Skin of body (tissue), 2 donors: ENCODE measurements around the gene ELSPBP1. TPM values are rescaled to one million over a fixed set of nuclear protein-coding genes. Genes with fewer than 3 reads are reported as not detected.
"Not testable (repeated sequence)": the region's sequence is repeated elsewhere in the genome, so short reads cannot be mapped to it uniquely, and the experiment has no call there.

Source experiments
- DNase-seq: peaks from one replicate; lab custom pipeline; 2025; lab: John Stamatoyannopoulos, UW
- total RNA-seq: library from RNA; depleted of rRNA; stranded (reverse); fragments of >200 nt; gene quantifications from one replicate; pipeline ENCODE4 v1.2.3, GENCODE V29; 2014

ELSPBP1 gene
- not detected for total RNA-seq

DNA sequence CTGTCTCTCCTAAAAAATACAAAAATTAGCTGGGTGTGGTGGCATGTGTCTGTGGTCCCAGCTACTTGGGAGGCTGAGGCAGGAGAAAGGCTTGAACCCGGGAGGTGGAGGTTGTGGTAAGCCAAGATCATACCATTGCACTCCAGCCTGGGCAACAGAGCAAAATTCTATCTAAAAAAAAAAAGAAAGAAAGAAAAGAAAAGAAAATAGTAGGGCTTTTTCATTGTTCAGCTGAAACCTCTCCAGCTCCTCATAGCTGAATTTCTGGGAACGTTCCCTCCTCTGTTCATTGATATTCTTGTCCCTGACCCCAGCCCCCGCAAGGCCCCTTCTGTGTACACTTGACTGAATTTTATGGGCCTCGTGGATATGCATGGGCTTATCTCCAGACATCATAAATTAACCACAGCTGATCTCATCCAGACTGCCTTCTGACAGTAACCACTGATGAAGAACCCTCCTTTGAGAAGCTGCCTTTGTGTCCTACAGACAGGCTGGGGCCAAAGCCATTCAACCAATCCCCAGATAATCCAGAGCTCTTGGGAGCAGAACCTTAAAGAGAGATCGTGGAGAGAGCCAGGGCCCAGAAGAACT, at the start of gene ELSPBP1:
Gene ELSPBP1, plus strand, starts transcription at position 424 of the 594 bp plus-strand sequence. CDS start 14,036 bp downstream, outside the sequence.
- no peak for DNase-seq

DNA sequence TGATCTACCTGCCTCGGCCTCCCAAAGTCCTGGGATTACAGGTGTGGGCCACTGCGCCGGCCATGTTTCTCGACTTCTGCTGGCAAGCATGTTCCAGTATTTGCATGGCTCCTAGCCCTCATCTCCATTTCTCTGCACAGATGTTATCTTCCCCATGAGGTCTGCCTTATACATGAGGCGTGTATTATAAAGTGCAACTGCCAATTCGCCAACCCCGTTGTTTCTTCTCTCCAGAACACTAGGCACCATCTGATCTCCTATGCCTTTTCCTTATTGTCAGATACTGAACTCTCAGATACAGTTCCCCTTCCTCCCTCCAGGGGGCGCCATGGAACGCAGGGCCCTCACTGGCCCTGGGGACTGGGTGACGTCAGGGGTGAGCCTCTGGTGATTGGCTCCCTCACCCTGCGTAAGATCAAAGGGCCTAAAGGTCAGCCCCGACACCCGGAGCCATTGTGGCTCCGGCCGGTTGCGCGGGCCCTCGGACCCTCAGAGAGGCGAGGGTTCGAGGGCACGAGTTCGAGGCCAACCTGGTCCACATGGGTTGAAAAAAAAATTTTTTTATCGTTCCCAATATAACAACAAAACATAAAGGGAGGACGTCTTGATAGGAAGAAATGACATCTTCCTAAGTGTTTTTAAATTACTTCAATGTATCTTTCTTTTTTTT, 44.4 kb upstream of the ELSPBP1 start:
- DNase-seq = not testable (repeated sequence)

DNA sequence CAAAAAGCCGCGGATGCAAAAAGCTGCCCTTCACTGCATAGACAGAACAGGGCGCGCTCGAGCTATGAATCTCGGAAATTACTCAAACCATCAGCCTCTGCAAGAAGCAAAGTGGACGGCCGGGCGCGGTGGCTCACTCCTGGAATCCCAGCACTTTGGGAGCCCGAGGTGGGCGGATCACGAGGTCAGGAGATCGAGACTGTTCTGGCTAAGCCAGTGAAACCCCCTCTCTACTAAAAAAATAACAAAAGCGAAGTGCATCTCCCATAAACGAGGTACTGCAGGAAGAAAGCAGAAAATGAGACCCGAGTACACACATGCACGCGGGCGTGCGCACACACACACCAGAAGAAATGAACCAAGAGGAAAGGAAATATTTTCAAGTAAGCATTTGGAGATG, 42.3 kb upstream of the ELSPBP1 start:
- not testable (repeated sequence) for DNase-seq

DNA sequence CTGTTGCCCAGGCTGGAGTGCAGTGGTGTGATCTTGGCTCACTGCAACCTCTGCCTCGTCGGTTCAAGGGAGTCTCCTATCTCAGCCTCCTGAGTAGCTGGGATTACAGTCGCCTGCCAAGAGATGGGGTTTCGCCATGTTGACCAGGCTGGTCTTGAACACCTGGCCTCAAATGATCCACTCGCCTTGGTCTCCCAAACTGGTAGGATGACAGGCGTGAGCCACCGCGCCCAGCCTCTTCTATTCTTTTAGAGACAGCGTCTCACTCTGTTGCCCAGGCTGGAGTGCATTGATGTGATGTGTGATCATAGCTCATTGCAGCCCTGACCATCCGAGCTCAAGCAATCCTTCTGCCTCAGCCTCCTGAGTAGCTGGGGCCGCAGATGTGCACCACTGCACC, 38.5 kb upstream of the ELSPBP1 start:
- not testable (repeated sequence) for DNase-seq

GRCh38 chr19:47973529-47973928, 20.9 kb upstream of the ELSPBP1 start:
- no peak for DNase-seq

DNA sequence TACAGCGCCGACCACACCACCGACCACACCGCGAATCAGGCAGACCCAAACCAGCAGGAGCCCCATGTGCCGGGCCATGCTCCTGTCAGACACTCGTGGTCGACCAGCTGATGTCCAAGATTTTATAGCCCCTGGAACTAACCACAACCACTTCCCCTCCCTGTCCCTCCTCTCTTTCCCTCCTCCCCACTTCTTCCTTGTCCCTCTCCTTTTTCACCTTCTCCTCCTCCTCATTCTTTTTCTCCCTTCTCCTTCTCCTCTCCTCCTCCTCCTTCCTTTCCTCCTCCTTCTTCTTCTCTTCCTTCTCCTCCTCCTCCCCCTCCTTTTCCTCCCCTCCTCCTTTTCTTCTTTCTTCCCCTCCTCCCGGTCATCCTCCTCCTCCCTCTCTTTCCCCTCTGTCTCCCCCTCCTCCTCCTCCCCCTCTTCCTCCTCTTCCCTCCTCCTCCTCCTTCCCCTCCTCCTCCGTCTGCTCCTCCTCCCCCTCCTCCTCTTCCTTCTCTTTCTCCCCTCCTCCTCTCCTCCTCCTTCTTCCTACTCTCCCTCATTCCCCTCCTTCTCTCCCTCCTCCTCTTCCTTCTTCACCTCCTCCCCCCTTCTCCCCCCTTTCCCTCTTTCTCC, 3.1 kb upstream of the ELSPBP1 start:
- DNase-seq = no peak

- DNase-seq = no peak
Measured at GRCh38 chr19:47992070-47992469, 2.4 kb upstream of the ELSPBP1 start, which contains the start of gene BSPH1. Gene BSPH1, minus strand, starts transcription at chr19:47992170. Its CDS starts 89 bp downstream, at chr19:47992081.

GRCh38 chr19:47996230-47996727, 1.8 kb downstream of the ELSPBP1 start:
- no peak for DNase-seq

GRCh38 chr19:47998800-47999199, 4.4 kb downstream of the ELSPBP1 start:
- no peak for DNase-seq

- DNase-seq = no peak
Measured at GRCh38 chr19:48000846-48001245, 6.4 kb downstream of the ELSPBP1 start.

- DNase-seq = no peak
Measured at GRCh38 chr19:48004236-48004635, 9.8 kb downstream of the ELSPBP1 start.

DNA sequence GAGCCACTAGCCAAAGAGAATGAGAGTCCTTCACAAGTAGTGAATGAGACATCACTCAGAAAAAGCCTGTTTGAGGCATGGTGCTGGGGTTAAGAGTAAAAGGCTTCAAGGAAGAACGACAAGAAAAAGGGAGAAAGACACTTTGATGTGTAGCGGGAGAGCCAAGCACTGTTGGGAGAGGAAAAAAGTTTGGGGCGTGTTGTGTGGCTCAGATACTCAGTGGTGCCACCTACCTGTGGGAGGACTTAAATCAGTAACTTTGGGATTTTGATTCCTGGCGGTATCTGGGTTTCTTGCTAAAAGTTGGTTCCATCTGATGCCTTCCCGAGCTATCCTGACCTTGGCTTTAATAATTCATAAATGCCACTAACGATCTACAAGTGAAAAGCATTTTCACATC, 12.3 kb downstream of the ELSPBP1 start:
- DNase-seq = no peak

DNA sequence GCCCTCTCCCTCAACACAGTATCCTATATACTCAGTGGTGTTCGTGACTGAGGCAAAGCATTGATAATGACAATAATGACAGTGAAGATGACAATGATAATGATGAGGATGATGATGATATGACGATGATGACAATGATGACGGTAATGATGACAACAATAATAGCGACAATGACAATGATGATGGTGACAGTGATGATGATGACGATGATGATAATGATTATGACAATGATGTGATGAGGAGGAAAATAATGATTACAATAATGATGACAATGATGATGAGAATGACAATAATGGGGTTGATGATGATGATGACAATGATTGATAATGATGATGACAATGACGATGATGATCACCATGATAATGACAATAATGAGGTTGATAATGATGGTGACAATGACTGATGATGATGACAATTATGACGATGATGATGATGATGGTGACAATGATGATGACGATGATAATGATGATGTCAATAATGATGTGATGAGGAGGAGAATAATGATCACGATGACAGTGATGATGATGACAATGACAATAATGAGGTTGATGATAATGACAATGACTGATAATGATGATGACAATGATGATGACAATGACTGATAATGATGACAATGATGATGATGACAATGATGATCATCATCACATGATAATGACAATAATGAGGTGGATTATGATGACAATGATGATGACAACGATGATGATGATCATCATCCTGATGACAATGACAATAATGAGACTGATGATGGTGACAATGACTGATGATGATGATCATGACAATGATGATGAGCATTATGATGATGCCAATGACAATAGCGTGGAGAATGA, 16.7 kb downstream of the ELSPBP1 start:
- DNase-seq = no peak

DNA sequence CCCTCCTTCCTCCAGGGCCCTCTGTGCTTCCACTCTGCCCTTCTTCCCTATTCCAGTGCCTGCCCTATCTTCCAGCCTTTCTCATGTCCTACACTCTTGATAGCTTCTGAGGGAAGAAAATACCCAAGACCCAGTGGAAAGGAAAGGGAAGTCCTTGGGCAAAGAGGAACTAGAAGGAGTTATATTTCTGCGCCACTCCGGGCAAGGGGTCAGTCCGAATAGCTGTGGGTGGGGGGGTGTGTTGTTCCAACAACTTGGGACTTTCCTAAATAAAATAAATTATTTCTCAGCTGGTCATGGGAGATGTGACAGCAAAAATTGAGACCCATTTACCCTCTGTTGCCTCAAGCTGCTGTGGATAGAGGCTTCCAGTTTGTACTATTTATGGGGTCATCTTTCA, 26.3 kb downstream of the ELSPBP1 start:
- no peak for DNase-seq

DNA sequence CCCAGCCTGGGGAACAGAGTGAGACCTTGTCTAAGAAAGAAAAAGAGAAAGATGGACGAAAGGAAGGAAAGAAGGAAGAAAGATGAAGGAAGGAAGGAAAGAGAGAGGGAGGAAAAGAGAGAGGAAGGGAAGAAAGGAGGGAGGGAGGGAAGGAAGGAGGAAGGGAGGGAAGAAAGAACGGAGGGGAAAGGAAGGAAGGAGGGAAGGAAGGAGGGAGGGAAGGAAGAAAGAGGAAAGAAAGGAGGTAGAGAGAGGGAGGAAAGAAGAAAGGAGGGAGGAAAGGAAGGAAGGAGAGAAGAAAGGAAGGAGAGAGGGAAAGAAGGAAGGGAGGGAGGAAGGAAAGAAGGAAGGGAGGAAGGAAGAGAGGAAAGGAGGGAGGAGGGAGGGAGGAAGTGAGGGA, 28.6 kb downstream of the ELSPBP1 start:
- no peak for DNase-seq

DNA sequence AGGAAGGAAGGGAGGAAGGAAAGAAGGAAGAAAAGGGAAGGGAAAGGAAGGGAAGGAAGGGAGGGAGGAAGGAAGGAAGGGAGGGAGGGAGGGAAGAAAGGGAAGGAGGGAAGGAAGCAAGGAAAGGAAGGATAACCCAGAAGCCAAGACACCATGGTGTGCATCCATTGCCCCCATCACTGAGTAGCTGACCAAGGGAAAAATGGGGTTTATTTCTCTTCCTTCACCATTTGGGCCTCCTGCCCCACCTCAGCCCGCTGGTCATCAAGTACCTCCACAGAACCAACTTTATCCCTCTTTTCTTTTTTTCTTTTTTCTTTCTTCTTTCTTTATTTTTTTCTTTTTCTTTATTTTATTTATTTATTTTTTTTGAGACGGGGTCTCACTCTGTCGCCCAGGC, 29.1 kb downstream of the ELSPBP1 start:
- no peak for DNase-seq

GRCh38 chr19:48025480-48025879, 31.0 kb downstream of the ELSPBP1 start:
- DNase-seq = no peak

GRCh38 chr19:48029431-48029830, 35.0 kb downstream of the ELSPBP1 start:
- DNase-seq = no peak

DNA sequence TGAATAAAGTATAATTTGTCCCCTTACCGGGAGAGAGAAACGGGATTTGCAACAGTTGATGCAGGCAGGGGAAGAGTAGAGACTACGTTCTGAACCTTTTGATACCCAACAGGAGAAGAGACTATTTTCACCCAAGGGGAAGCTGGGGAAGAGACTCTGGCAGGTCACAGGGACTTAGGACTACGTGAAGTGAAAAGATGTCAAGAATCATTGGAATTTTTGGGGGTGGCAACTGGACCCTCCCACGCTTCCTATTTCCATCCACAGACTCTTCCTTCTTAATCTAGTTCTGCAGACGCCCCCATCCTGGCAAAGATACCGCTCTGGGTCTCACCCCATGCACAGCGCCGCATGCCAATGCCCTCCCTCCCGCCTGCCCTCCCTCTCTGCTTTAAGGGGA, 35.6 kb downstream of the ELSPBP1 start:
- no peak for DNase-seq

GRCh38 chr19:48033604-48034003, 39.2 kb downstream of the ELSPBP1 start:
- DNase-seq = no peak

- DNase-seq = no peak
Measured at GRCh38 chr19:48036765-48037164, 42.3 kb downstream of the ELSPBP1 start.
